ENCODE data around the gene LITAF.

GRCh38 chr16:11572301-11572995 lies 14.3 kb downstream of the LITAF start:
- TF ChIP-seq POLR2A (IDR thresholded peaks at IDR 0.05), result no peak
- TF ChIP-seq, protein P1, sequence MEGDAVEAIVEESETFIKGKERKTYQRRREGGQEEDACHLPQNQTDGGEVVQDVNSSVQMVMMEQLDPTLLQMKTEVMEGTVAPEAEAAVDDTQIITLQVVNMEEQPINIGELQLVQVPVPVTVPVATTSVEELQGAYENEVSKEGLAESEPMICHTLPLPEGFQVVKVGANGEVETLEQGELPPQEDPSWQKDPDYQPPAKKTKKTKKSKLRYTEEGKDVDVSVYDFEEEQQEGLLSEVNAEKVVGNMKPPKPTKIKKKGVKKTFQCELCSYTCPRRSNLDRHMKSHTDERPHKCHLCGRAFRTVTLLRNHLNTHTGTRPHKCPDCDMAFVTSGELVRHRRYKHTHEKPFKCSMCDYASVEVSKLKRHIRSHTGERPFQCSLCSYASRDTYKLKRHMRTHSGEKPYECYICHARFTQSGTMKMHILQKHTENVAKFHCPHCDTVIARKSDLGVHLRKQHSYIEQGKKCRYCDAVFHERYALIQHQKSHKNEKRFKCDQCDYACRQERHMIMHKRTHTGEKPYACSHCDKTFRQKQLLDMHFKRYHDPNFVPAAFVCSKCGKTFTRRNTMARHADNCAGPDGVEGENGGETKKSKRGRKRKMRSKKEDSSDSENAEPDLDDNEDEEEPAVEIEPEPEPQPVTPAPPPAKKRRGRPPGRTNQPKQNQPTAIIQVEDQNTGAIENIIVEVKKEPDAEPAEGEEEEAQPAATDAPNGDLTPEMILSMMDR (IDR thresholded peaks at IDR 0.05), result no peak

Data from testis (tissue), 2 donors.